HG03025 (cell line): ENCODE results near the gene CBX2.

ENCODE experiments used
- ATAC-seq: cut with Tn5 transposase; IDR thresholded peaks from one replicate; pipeline ENCODE4 v1.9.1; 2021; ENCODE audit warnings: mild to moderate bottlenecking, moderate library complexity; ENCODE audit not compliant: unreplicated experiment, low FRiP score

Gene CBX2

GRCh38 chr17:79797492-79798298 lies 19.7 kb downstream of the CBX2 start:
- ATAC-seq, result no peak

- no peak for ATAC-seq
Measured at GRCh38 chr17:79798299-79799173, 20.6 kb downstream of the CBX2 start.

- no peak for ATAC-seq
Measured at GRCh38 chr17:79799174-79799537, 21.2 kb downstream of the CBX2 start.

GRCh38 chr17:79799538-79800324 lies 21.8 kb downstream of the CBX2 start:
- no peak for ATAC-seq

- ATAC-seq, result no peak
Measured at GRCh38 chr17:79800325-79801155, 22.6 kb downstream of the CBX2 start.

GRCh38 chr17:79801156-79802038 lies 23.4 kb downstream of the CBX2 start:
- no peak for ATAC-seq

- ATAC-seq, result no peak
Measured at GRCh38 chr17:79802039-79802735, 24.2 kb downstream of the CBX2 start.

- no peak for ATAC-seq
Measured at GRCh38 chr17:79802736-79803420, 24.9 kb downstream of the CBX2 start.

- no peak for ATAC-seq
Measured at GRCh38 chr17:79803421-79803996, 25.6 kb downstream of the CBX2 start.

GRCh38 chr17:79803997-79804855 lies 26.3 kb downstream of the CBX2 start:
- ATAC-seq, result no peak

- ATAC-seq, result no peak
Measured at GRCh38 chr17:79804856-79805696, 27.1 kb downstream of the CBX2 start.

- no peak for ATAC-seq
Measured at GRCh38 chr17:79806446-79806760, 28.5 kb downstream of the CBX2 start.

GRCh38 chr17:79806863-79807720 lies 29.1 kb downstream of the CBX2 start:
- no peak for ATAC-seq

GRCh38 chr17:79808763-79809529 lies 31.0 kb downstream of the CBX2 start:
- no peak for ATAC-seq
